CD4-positive, alpha-beta T cell treated with Interleukin-15 for 4 hours (primary cell): Measurements from ENCODE around the gene PI4K2A.
A peak's percentile ranks its signal among the peaks of the same experiment; 100 is the strongest.
"Not testable (repeated sequence)": the region's sequence is repeated elsewhere in the genome, so short reads cannot be mapped to it uniquely, and the experiment has no call there.

ENCODE experiments used
- DNase-seq: peaks from one replicate; pipeline ENCODE4 v3.0.0-alpha.2; 2020; ENCODE audit warnings: low spot score

The PI4K2A gene

DNA sequence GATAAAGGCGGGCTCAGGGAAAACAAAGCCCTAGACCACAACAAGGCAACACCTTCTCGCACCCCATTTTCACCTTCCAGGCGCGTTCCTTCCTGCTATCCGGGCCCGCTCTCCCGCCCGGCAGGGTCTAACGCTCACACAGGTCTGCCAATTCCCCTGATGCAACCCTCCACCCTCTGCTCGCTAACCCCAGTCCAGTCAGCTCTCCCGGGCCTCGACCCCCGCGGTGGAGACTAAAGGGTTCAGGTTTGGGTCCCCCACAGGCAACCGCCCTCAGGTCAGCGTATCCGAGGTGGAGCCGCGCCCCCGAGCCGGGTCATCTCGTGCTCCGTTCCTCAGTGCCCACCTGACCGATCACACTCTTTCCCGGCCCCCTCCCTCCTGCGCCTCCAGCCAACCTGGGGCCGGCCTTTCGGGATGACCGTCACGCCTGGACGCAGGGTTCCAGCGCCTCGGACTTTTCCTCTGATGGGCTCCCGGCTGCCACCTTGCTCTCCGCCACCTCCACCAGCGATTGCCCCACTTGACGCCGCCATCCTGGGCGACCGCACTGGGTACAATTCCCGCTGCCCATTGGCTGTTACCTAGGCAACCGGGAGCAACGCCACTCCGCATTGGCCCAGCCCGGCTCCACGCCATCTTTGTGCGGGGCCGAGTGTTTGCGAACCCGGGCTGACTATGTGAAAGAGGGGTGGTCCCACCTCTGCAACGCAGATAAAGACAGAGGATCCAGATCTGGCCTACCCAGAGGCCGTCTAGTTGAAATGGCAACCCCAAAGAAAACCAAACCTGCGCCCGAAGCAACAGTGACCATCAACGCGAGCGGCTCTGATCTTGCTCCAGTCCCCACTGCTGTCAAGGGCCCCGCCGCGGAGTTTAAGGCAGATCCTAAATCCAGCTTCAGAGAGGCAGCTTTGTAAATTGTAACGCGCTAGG lies 7.3 kb upstream of the PI4K2A start, which contains the start of gene MORN4:
TSS of gene MORN4 (minus strand) at position 552 of the 936 bp plus-strand sequence. CDS start 13,847 bp downstream, outside the sequence.
- DNase-seq = peak; percentile 94

DNA sequence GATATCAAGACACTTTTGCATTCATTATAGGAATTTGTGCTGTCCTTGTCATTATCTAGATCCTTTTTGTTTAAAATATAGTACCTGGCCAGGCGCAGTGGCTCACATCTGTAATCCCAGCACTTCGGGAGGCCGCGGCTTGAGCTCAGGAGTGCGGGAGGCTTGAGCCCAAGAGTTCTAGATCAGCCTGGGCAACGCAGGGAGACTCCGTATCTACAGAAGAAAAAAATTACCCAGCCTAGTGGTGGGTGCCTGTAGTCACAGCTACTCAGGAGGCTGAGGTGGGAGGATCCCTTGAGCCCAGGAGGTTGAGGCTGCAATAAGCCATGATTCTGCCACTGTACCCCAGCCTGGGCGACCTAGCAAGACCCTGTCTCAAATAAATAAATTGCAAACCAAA lies 6.5 kb upstream of the PI4K2A start:
- DNase-seq = peak; percentile 17

DNA sequence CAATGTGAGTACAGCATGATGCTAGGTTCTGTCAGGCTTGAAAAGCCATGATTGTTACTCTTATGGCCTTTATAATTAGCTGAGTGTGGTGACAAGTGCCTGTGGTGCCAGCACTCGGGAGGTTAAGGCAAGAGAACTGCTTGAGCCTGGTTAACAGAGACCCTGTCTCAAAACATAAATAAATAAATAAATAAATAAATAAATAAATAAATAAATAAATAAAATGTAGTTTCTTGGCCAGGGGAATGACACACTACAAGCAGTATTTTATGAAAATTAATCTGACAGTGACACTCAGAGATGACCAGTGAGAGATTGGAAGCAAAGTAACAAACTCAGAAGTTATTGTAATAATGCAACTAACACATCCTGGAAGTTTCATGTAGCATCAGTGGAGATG lies 4.9 kb upstream of the PI4K2A start:
- no peak for DNase-seq

DNA sequence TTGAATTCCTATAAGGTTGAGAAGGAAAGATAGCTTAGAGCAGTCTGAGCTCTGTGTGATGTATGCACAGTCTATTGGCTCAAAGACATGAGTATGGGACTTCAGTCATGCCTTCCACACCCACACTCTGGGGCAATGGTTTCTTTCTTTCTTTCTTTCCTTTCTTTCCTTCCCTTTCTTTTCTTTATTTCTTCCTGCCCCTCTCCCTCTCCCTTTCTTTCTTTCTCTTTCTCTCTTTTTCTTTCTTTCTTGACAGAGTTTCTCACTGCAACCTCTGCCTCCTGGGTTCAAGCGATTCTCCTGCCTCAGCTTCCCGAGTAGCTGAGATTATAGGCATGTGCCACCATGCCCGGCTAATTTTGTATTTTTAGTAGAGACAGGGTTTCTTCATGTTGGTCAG lies 1.4 kb upstream of the PI4K2A start:
- not testable (repeated sequence) for DNase-seq

DNA sequence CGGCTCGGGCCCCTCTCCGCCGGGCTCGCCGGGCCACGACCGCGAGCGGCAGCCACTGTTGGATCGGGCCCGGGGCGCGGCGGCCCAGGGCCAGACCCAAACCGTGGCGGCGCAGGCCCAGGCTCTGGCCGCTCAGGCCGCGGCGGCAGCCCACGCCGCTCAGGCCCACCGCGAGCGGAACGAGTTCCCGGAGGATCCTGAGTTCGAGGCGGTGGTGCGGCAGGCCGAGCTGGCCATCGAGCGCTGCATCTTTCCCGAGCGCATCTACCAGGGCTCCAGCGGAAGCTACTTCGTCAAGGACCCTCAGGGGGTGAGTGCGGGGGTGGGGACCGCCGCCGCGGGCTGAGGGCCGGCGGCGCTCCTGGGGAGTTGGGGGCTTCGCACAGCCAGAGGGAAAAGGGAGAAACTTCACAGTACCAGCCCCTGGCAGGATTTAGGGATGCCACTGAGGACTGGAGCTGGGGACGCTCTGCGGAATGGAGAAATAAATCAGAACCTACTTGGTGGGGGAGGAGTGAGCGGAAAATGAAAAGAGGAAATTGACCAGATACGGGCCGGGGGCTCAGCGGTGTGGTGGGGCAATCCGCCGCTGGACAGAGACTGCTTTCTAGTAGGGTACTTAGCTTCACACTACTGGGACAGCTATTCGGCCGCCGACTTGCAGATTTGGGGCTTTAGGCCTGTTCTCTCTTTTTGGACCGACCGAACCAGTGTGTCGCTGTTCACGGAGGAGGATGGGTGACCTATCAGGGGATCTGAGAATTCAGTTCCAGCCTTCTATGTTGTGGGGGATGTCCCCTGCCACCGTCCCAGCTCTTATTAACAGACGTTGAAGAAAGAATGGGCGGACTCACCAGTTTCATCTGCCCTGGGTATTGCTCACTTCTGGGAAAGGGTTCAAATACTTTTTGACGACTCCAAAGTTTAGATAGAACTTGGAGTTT lies 669 bp downstream of the PI4K2A start:
- no peak for DNase-seq

DNA sequence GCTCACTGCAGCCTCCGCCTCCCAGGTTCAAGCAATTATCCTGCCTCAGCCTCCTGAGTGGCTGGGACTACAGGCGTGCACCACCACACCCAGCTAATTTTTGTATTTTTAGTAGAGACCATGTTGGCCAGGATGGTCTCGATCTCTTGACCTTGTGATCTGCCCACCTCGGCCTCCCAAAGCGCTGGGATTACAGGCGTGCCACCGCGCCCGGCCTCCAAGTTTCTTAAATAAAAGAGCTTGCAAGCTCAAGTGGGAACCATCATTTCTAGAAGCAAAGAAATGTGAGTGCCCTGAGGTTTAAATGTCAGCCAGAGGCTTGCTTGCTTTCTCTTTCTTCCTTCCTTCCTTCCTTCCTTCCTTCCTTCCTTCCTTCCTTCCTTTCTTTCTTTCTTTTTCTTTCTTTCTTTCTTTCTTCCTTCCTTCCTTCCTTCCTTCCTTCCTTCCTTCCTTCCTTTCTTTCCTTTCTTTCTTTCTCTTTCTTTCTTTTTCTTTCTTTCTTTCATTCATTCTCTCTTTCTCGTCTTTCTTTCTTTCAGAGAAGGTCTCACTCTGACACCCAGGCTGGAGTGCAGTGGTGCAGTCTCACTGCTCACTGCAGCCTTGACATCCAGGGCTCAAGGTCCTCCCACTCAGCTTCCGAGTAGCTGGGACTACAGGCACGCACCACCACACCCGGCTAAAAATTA lies 2.1 kb downstream of the PI4K2A start:
- not testable (repeated sequence) for DNase-seq

DNA sequence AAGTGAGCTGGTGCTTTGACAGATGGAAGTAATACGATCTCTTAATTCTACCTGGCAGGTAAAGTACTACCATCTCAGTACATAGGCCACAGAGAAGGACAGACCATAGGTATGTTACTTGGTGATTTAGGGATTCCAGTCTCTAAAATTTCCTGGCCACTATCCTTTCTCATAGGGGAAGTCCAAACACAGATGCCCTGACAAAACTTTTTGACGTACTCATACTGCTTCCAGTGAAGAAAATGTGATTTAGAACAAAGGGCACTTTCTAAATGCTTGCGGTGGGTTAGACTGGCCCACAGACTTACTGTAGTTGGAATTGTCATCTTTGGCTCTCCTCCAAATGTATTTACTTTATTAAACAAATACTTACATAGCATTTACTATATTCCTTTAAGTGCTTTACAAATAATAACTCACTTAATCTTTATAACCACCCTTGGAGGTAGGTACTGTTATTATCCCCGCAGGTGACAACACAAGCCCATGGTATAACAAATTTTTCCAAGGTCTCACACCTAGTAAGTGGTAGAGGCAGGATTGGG lies 3.0 kb downstream of the PI4K2A start:
- no peak for DNase-seq

DNA sequence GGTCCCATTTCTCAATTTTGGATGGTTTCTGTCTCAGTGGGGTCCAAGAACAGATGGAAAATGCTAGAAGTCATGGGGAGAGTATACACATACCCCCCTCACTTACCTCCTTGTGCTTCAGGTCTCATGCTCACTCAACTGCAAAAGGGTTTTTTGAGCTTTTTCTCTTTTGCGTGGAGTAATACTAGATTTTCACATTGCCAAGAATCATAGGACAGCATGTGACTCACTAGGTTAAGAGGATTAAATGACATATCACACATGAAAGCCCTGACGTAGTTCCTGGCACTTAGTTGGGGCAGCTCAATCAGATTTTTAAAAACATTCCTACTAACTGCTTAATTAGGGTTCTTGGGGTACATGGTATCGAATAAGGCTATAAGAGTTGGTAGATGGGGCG lies 4.5 kb downstream of the PI4K2A start:
- DNase-seq = no peak

DNA sequence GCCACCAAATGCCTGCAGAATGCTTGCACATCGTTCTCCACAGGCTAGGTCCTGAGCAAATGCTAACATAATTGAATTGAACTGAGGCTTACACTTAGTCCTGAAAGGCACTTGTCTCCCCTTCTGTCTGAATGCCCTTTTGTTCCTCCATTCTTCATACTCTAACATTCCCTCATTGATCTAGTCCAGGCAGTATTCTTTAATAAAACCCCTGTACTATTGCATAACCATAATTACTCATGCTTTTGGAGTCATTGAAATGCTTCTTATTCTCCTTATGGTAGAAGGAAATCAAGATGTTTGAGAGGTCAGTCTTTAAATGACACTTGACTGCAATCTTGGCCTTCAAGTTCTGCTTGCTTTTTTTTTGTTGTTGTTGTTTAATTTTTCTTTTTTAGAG lies 7.1 kb downstream of the PI4K2A start:
- DNase-seq = no peak

DNA sequence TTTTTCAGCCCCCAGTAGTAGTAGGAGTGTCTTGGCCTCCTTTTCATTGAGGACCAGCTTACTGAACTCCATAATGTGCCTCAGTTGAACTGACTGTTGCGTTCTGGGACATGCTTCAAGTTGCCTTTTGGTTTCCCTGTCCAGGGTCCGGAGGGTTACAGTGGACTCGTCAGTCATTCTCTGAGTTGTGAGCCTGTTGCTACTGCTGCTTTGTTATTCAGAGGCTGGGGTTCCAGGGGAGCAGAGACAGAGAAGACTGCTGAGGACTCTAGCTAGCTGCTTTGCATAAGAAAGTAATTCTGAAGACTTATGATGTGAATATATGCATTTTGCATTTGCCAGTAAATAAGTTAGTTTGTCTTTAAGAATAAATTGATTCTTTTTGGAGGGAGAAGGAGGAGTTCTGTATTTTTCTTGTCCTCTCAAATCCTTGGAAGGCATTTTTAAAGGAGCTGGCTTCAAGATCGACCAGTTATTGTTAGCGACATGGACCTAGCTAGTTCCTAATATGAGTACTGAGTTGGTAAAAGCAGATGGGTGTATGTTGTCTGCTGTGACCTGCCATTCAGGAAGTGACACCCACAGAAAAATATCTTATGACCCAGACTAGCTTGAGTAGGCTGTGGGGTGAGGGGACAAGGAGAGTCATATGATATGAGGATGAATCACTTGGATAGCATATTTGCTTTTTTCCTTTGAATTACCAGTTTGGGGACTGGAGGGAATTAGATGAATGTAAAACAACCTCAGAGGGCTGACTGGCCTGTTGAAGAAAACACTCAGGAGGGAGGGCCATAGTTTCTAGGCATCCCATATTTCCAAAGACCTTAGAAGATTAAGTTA lies 8.3 kb downstream of the PI4K2A start:
- DNase-seq = peak; percentile 59

DNA sequence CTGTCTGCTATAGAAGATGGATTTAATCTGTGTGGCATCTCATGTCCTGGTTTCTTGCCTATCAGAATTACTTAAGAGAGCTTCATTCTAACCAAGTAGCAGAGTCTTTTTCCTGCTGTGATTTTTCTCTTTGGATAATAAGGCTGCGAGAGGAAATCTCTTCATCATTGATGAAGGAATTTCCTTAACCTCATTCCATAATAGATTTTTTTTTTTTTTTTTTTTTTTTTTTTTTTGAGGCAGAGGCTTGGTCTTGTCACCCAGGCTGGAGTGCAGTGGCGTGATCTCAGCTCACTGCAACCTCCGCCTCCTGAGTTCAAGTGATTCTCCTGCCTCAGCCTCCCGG lies 8.9 kb downstream of the PI4K2A start:
- not testable (repeated sequence) for DNase-seq

DNA sequence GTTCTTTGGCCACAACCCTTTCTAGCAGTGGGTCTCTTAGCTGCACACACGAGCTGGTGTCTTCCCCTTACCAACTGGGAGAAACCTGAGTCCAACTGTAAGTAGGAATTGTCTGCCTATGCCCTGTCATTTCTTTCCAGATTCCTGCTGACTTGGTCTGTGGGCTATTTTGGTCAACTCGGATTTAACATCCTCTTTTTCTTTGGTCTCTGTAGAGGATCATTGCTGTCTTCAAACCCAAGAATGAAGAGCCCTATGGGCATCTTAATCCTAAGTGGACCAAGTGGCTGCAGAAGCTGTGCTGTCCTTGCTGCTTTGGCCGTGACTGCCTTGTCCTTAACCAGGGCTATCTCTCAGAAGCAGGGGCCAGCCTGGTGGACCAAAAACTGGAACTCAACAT lies 10.3 kb downstream of the PI4K2A start:
- DNase-seq = no peak

DNA sequence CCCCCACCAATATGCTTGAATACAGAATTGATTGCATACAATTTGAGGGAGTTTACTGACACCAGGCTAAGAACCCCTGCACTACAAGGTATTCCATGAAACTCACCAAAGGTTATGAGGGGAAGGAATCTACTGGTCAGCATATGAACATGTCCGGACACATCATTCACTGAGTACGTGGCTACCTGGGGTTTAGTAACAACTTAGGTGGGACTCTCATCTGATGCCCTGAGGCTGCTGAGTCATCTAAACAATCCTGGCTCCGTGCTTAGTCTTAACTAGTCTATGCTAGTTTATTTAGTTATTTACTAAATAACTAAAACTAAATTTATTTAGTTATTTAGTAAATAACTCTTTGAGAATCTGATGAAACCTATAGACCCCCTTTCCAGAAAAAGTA lies 11.3 kb downstream of the PI4K2A start:
- DNase-seq = no peak

DNA sequence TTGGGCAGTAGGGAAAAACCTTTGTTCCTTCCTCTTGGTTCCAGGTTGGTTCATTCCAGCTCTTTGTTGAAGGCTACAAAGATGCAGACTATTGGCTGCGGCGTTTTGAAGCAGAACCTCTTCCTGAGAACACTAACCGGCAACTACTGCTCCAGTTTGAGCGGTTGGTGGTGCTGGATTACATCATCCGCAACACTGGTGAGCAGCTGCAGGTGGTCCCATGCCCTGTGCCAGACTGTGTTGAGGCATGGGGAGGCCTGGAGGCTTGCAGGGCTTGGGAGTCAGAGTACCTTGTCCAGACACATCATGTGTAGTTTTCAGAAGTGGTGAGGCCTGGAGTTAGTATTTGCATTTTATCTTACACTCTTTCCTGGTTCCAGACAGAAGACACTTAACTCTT lies 16.3 kb downstream of the PI4K2A start:
- DNase-seq = no peak

DNA sequence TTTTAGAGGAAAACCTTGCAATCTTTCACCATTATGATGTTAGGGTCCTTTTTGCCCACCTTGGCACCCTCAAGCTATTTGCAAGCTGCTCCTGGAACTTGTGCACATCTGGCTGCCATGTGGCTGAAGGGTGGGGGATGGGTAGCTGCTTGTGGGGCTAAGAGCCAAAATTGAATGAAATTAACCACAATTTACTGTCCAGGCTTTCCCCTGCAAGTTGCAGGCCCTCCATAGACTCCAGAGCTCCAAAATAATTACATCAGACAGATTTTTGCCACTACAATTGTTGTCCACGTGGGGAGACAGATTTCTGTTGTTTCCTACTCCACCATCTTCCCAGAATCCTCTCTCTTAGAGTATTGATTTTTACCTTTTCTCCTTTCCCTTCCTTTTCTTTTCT lies 19.1 kb downstream of the PI4K2A start:
- no peak for DNase-seq

DNA sequence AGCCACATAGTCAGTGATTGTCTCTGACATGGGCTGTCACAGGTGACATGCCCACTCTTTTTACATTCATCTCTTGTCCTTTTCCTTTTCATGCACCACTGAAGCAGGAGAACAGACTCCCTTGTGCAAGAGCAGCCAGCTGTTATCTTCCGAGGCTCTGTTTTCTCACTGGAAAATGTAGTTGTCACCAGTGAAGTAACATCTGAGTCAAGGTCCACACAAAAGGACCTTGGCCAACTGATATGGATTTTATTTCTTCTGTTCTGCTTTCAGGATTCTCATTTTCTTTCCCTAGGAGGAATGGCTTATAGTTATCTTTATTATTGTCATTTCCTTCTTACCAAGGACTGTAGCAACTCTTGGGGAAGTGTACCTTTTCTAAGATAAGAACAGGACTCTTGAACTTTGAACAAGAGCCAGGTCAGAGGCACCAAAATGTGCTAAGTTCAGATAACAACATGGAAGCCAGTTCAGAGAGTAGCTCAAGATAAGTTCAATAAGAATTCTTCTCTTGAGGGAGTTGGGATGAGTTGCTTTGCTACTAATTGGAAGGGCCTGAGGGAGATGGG lies 23.9 kb downstream of the PI4K2A start:
- no peak for DNase-seq

DNA sequence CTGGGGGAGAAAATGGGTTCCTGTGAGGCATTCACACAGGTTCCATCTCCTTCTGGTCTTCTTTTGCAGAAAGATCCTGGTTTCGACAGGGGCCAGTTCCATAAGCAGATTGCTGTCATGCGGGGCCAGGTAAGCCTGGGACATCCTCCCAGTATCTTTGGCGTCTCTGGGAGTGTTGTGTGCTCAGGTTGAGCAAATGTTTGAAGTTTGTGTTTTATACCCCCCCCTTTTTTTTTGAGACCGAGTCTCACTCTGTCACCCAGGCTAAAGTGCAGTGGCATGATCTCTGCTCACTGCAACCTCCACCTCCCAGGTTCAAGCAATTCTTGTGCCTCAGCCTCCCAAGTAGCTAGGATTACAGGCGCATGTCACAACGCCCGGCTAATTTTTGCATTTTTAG lies 26.5 kb downstream of the PI4K2A start:
- DNase-seq = no peak

DNA sequence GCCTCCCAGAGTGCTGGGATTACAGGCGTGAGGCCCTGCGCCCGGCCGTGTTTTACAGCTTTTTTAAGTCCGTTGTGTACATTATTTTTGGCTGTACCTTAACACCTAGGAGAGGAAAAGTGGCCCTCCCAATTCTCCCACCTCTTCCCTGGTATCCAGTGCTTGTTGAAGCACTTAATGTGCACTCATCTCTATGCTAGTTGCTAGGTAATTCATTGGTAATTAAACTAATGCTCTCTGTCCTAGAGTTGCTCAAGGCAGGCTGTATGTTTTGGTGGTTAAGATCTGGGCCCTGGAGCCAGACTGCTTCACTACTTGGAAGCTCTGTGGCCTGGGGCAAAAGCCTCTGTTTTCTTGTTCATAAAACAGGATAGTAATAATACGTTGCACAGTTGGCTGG lies 27.0 kb downstream of the PI4K2A start:
- DNase-seq = no peak

DNA sequence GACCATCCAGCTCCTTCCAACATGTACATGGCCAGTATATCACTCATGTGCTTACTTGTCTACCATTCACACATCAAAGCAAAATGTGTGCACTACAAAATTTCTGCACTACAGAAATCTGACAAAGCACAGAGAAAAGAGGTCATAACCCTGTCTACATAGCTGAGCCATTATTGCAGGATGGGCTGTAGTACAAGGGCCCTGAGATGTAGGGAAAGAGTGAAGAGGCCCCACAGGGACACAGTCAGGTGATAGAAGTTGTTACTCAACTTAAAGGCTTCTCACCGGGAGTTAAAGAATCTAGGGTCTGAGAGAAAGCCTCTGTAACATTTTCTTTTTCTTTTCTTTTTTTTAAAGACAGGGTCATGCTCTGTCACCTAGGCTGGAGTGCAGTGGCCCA lies 29.1 kb downstream of the PI4K2A start:
- no peak for DNase-seq

DNA sequence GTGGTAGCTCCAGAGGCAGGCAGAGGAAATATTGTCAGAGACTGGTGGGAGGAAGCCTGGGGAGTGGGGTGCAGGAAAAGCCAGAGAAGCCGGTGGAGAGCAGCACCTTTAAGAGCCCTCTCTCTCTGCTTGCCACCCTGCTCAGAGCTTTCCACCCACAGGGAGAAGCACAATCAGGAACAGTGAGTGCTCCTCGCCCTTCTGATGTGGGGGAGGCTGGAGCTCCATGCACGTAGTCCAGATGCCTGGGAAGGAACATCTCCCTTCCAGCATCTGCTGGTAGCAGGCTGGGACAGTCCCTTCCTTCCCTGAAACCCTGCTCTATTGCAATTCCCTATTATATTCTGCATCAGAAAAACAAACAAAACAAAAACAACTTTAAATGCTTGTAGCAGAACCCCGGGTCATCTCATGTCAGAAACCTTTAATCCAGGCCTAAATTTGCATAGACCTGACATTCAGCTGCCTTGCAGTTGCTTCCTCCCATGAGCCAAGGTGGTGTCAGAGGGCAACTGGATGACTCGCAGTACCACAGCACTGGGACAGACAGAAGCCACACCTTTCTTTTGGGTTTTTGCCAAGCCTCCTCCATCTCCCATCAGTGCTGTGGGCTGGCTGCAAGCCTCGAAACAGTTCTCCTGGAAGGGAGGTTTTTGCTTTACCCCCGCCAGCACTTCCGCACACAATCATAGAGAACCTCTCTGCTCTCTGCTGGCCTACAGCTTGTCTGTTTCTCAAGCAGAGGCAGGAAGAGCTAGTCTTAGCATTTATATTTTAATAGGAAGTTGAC lies 33.5 kb downstream of the PI4K2A start:
- DNase-seq = no peak
